Measurements from ENCODE around the gene ST8SIA1.

The ST8SIA1 gene

GRCh38 chr12:22272335-22273151 lies 62.0 kb downstream of the ST8SIA1 start:
- H3K9me2 ChIP-seq (replicated peaks; ENCODE audit: insufficient read depth, low read length): no peaks in the 10 kb centered on the region
- no peak for DNase-seq
- no peak overlapping the region for H2AFZ ChIP-seq (ENCODE audit: low read length)
- H3K4me2 ChIP-seq (ENCODE audit: low read depth, low read length): no peak overlapping the region
- no peaks in the 10 kb centered on the region for H3K4me1 ChIP-seq (ENCODE audit: low read length)
- no peaks in the 10 kb centered on the region for H3K79me2 ChIP-seq (ENCODE audit: low read length)
- H3F3A ChIP-seq (ENCODE audit: insufficient read depth, low read length): no peaks in the 10 kb centered on the region
- no peak overlapping the region for H3K9ac ChIP-seq (ENCODE audit: low read length)
- H4K20me1 ChIP-seq (ENCODE audit: insufficient read depth, low read length): no peaks in the 10 kb centered on the region
- no peak overlapping the region for H3K27ac ChIP-seq (ENCODE audit: low read length)
- no peaks in the 10 kb centered on the region for H3K27me3 ChIP-seq (replicated peaks; ENCODE audit: insufficient read depth, low read length)
- no peak overlapping the region for H3K4me3 ChIP-seq (ENCODE audit: low read length)
- H3K36me3 ChIP-seq (replicated peaks; ENCODE audit: insufficient read depth, low read length): no peaks in the 10 kb centered on the region
- H3K9me3 ChIP-seq (replicated peaks; ENCODE audit: insufficient read depth, low read length): no peaks in the 10 kb centered on the region
- TF ChIP-seq EZH2 (optimal IDR thresholded peaks at IDR 0.05; ENCODE audit: low read depth, low read length) (no peak), EZH2phosphoT487 (IDR thresholded peaks at IDR 0.05; ENCODE audit: low read length) (no peak), CTCF (IDR thresholded peaks at IDR 0.05; ENCODE audit: low read length) (no peak)

- no peak for DNase-seq
- Histone ChIP-seq H3K9me2 (replicated peaks; ENCODE audit: insufficient read depth, low read length) (no peaks in the 10 kb centered on the region), H4K20me1 (ENCODE audit: insufficient read depth, low read length) (no peaks in the 10 kb centered on the region), H2AFZ (ENCODE audit: low read length) (no peak overlapping the region), H3K27ac (ENCODE audit: low read length) (no peak overlapping the region), H3K4me1 (ENCODE audit: low read length) (no peaks in the 10 kb centered on the region), H3K4me3 (ENCODE audit: low read length) (no peak overlapping the region), H3K36me3 (replicated peaks; ENCODE audit: insufficient read depth, low read length) (no peaks in the 10 kb centered on the region), H3F3A (ENCODE audit: insufficient read depth, low read length) (no peaks in the 10 kb centered on the region), H3K9ac (ENCODE audit: low read length) (no peak overlapping the region), H3K4me2 (ENCODE audit: low read depth, low read length) (no peak overlapping the region), H3K79me2 (ENCODE audit: low read length) (no peaks in the 10 kb centered on the region), H3K9me3 (replicated peaks; ENCODE audit: insufficient read depth, low read length) (no peaks in the 10 kb centered on the region), H3K27me3 (replicated peaks; ENCODE audit: insufficient read depth, low read length) (no peaks in the 10 kb centered on the region)
- no peak for TF ChIP-seq EZH2 (optimal IDR thresholded peaks at IDR 0.05; ENCODE audit: low read depth, low read length)
- no peak for TF ChIP-seq CTCF (IDR thresholded peaks at IDR 0.05; ENCODE audit: low read length)
- no peak for TF ChIP-seq EZH2phosphoT487 (IDR thresholded peaks at IDR 0.05; ENCODE audit: low read length)
Observed at GRCh38 chr12:22271023-22271422, 63.5 kb downstream of the ST8SIA1 start.

- DNase-seq: no peak
- no peaks in the 10 kb centered on the region for H3K4me1 ChIP-seq (ENCODE audit: low read length)
- no peaks in the 10 kb centered on the region for H3K9me3 ChIP-seq (replicated peaks; ENCODE audit: insufficient read depth, low read length)
- no peak overlapping the region for H3K27ac ChIP-seq (ENCODE audit: low read length)
- no peaks in the 10 kb centered on the region for H4K20me1 ChIP-seq (ENCODE audit: insufficient read depth, low read length)
- no peaks in the 10 kb centered on the region for H3K79me2 ChIP-seq (ENCODE audit: low read length)
- no peaks in the 10 kb centered on the region for H3K36me3 ChIP-seq (replicated peaks; ENCODE audit: insufficient read depth, low read length)
- TF ChIP-seq EZH2phosphoT487 (IDR thresholded peaks at IDR 0.05; ENCODE audit: low read length) (no peak), CTCF (IDR thresholded peaks at IDR 0.05; ENCODE audit: low read length) (no peak), EZH2 (optimal IDR thresholded peaks at IDR 0.05; ENCODE audit: low read depth, low read length) (no peak)
- no peak overlapping the region for H3K4me2 ChIP-seq (ENCODE audit: low read depth, low read length)
- no peaks in the 10 kb centered on the region for H3K27me3 ChIP-seq (replicated peaks; ENCODE audit: insufficient read depth, low read length)
- H3K9ac ChIP-seq (ENCODE audit: low read length): no peak overlapping the region
- no peaks in the 10 kb centered on the region for H3K9me2 ChIP-seq (replicated peaks; ENCODE audit: insufficient read depth, low read length)
- no peak overlapping the region for H2AFZ ChIP-seq (ENCODE audit: low read length)
- no peaks in the 10 kb centered on the region for H3F3A ChIP-seq (ENCODE audit: insufficient read depth, low read length)
- H3K4me3 ChIP-seq (ENCODE audit: low read length): no peak overlapping the region
Observed at GRCh38 chr12:22268973-22269372, 65.5 kb downstream of the ST8SIA1 start.
